PC-3 (cell line): Measurements from ENCODE around the gene AFG1L. TPM values are rescaled to one million over a fixed set of nuclear protein-coding genes. Genes with fewer than 3 reads are reported as not detected.

Source experiments
- ATAC-seq: fragments of 200-7000 bp; cut with Tn5 transposase; 2 replicates; pipeline ENCODE4 v1.9.1; 2020; ENCODE audit warnings: mild to moderate bottlenecking, moderate library complexity
- BruUV-seq: library from RNA; stranded (reverse); fragments of 400-500 nt; replicated peaks from 2 replicates; lab custom pipeline; 2021; lab: Mats Ljungman, UMichigan
- CTCF ChIA-PET: fragments of 300-600 bp; sonication (Branson Sonifier 250); formaldehyde crosslinking; loops from one replicate; lab custom pipeline; 2022; ENCODE audit warnings: antibody characterized with exemption; lab: Charles Lee
- POLR2A ChIA-PET: fragments of 300-600 bp; sonication (Branson Sonifier 250); formaldehyde crosslinking; loops from one replicate; lab custom pipeline; 2022; ENCODE audit warnings: antibody characterized with exemption; ENCODE audit not compliant: unreplicated experiment; lab: Charles Lee
- DNase-seq: peaks from one replicate; pipeline ENCODE4 v3.0.0-alpha.2; 2015
- H2AFZ ChIP-seq: fragments of 300-600 bp; sonication (generic); 2 replicates; pipeline ENCODE4 v1.6.0; 2016; ENCODE audit warnings: antibody characterized with exemption, low read length
- H3F3A ChIP-seq: fragments of 300-600 bp; sonication (generic); one replicate; pipeline ENCODE4 v1.6.0; 2017; ENCODE audit warnings: antibody characterized with exemption, low read length, control low read depth, mild to moderate bottlenecking; ENCODE audit not compliant: unreplicated experiment
- H3K27ac ChIP-seq: fragments of 300-600 bp; sonication (generic); 2 replicates; pipeline ENCODE4 v1.5.1; 2016; ENCODE audit warnings: mild to moderate bottlenecking, low read length
- H3K27me3 ChIP-seq: fragments of 300-600 bp; sonication (generic); 2 replicates; pipeline ENCODE4 v1.6.1; 2016; ENCODE audit warnings: low read length, mixed read lengths
- H3K36me3 ChIP-seq: fragments of 300-600 bp; sonication (generic); 2 replicates; pipeline ENCODE4 v1.6.1; 2016; ENCODE audit warnings: low read depth, mixed run types, low read length, mixed read lengths
- H3K4me1 ChIP-seq: fragments of 300-600 bp; sonication (generic); 2 replicates; pipeline ENCODE4 v1.5.1; 2016; ENCODE audit warnings: low read length; ENCODE audit not compliant: insufficient read depth
- H3K4me2 ChIP-seq: fragments of 300-600 bp; sonication (generic); 2 replicates; pipeline ENCODE4 v1.6.0; 2016; ENCODE audit warnings: low read length
- H3K4me3 ChIP-seq: fragments of 300-600 bp; sonication (generic); 2 replicates; pipeline ENCODE4 v1.5.1; 2016; ENCODE audit warnings: mild to moderate bottlenecking, low read length, mixed read lengths
- H3K79me2 ChIP-seq: fragments of 300-600 bp; sonication (generic); 2 replicates; pipeline ENCODE4 v1.6.1; 2017; ENCODE audit warnings: low read length, mixed read lengths
- H3K9ac ChIP-seq: fragments of 300-600 bp; sonication (generic); 2 replicates; pipeline ENCODE4 v1.6.0; 2016; ENCODE audit warnings: mild to moderate bottlenecking, low read length
- H3K9me2 ChIP-seq: fragments of 300-600 bp; sonication (generic); replicated peaks from 2 replicates; pipeline ENCODE4 v1.6.1; 2016; ENCODE audit warnings: mixed run types, low read length, mixed read lengths
- H3K9me3 ChIP-seq: fragments of 300-600 bp; sonication (generic); 2 replicates; pipeline ENCODE4 v1.6.1; 2016; ENCODE audit warnings: low read length, mixed read lengths
- H4K20me1 ChIP-seq: fragments of 300-600 bp; sonication (generic); 2 replicates; pipeline ENCODE4 v1.6.1; 2016; ENCODE audit warnings: low read length, mixed read lengths
- CTCF ChIP-seq: fragments of 300-600 bp; sonication (generic); conservative IDR thresholded peaks from 2 replicates; pipeline ENCODE4 v1.5.1; 2017; ENCODE audit warnings: antibody characterized with exemption, low read depth, mild to moderate bottlenecking, low read length
- EZH2 ChIP-seq: fragments of 300-600 bp; sonication (generic); IDR thresholded peaks from one replicate; pipeline ENCODE4 v1.6.1; 2017; ENCODE audit warnings: antibody characterized with exemption, mild to moderate bottlenecking, low read length; ENCODE audit not compliant: unreplicated experiment
- EZH2phosphoT487 ChIP-seq: fragments of 300-600 bp; sonication (generic); IDR thresholded peaks from 2 replicates; pipeline ENCODE4 v1.6.1; 2018; ENCODE audit warnings: mild to moderate bottlenecking, antibody characterized with exemption, low read length, borderline replicate concordance
- intact Hi-C: fragments of 100-400 bp; cut with micrococcal nuclease; formaldehyde crosslinking; loops from 2 replicates; pipeline ENCODE4 v1.9.0; 2023
- total RNA-seq: library from RNA; depleted of rRNA; stranded (reverse); fragments of >200 nt; gene quantifications from 2 replicates; pipeline ENCODE4 v1.2.3, GENCODE V29; 2014

Gene AFG1L
- total RNA-seq, 1 experiment from 2014 or later: 3.6 TPM

- peak; percentile 76 for DNase-seq
Measured at GRCh38 chr6:108541843-108542759, 247.2 kb downstream of the AFG1L start.

GRCh38 chr6:108543175-108543940 is 248.5 kb downstream of the AFG1L start:
- Histone ChIP-seq H2AFZ (no peak overlapping the region), H3K4me3 (no peak overlapping the region), H3F3A (no peaks in the 10 kb centered on the region), H3K4me2 (no peak overlapping the region), H3K27ac (no peak overlapping the region), H3K9me2 (no peaks in the 10 kb centered on the region), H3K9ac (no peak overlapping the region), H3K4me1 (0 out of 2 replicates have a peak, but pooled peaks cover 4% of the 10 kb centered on the region), H3K27me3 (no peaks in the 10 kb centered on the region), H3K79me2 (no peaks in the 10 kb centered on the region), H3K36me3 (no peaks in the 10 kb centered on the region), H3K9me3 (no peaks in the 10 kb centered on the region), H4K20me1 (no peaks in the 10 kb centered on the region)
- BruUV-seq: no TSS peak
- DNase-seq: peak; percentile 4
- ChIA-PET CTCF (interaction anchor here (2.6 kb wide), 1 partner anchor 350 kb away, joined by 20 read pairs; no protein-coding TSS in a partner anchor), POLR2A (no interaction called here)
- intact Hi-C loops: loop anchor here (2.0 kb wide), 1 partner anchor 529 kb away; no protein-coding TSS in a partner anchor
- TF ChIP-seq EZH2phosphoT487 (no peak), CTCF (no peak), EZH2 (no peak)
- no peak for ATAC-seq

More at GRCh38 chr6:108541843-108542759, 247.2 kb downstream of the AFG1L start:
- intact Hi-C loops: loop anchor here (1.0 to 2.0 kb wide), 4 partner anchors 240 to 531 kb away; no protein-coding TSS in a partner anchor
- Histone ChIP-seq H3F3A (no peaks in the 10 kb centered on the region), H3K27ac (no peak overlapping the region), H3K9ac (no peak overlapping the region), H3K9me2 (no peaks in the 10 kb centered on the region), H3K4me3 (peak overlapping the region; percentile 40; the same call in 1 of the 2 replicates), H3K4me1 (0 out of 2 replicates have a peak, but pooled peaks cover 4% of the 10 kb centered on the region), H3K36me3 (no peaks in the 10 kb centered on the region), H4K20me1 (no peaks in the 10 kb centered on the region), H3K27me3 (no peaks in the 10 kb centered on the region), H3K9me3 (no peaks in the 10 kb centered on the region), H3K4me2 (peak overlapping the region; percentile 75), H3K79me2 (no peaks in the 10 kb centered on the region), H2AFZ (peak overlapping the region; percentile 64)
- CTCF ChIA-PET: interaction anchor here (0.6 to 2.6 kb wide), 3 partner anchors 226 to 396 kb away, joined by 3 to 20 read pairs (median 3); no protein-coding TSS in a partner anchor
- BruUV-seq: no TSS peak
- POLR2A ChIA-PET: interaction anchor here (0.6 kb wide), 1 partner anchor 250 kb away, joined by 4 read pairs; no protein-coding TSS in a partner anchor
- TF ChIP-seq CTCF (peak; percentile 85), EZH2phosphoT487 (no peak)
- peak; percentile 71 for ATAC-seq
